ENCODE measurements around the gene ARID1B. TPM values are rescaled to one million over a fixed set of nuclear protein-coding genes. Genes with fewer than 3 reads are reported as not detected.
A peak's percentile ranks its signal among the peaks of the same experiment; 100 is the strongest.

Gene ARID1B
- total and polyA plus RNA-seq, 2 of the 13 experiments (the other 11 are each of a cell fraction or from before 2014, with no cell fraction given): 20.1 to 32.6 TPM

GRCh38 chr6:157096522-157096921 lies 319.3 kb downstream of the ARID1B start (continued):
- TF ChIP-seq, protein P1, sequence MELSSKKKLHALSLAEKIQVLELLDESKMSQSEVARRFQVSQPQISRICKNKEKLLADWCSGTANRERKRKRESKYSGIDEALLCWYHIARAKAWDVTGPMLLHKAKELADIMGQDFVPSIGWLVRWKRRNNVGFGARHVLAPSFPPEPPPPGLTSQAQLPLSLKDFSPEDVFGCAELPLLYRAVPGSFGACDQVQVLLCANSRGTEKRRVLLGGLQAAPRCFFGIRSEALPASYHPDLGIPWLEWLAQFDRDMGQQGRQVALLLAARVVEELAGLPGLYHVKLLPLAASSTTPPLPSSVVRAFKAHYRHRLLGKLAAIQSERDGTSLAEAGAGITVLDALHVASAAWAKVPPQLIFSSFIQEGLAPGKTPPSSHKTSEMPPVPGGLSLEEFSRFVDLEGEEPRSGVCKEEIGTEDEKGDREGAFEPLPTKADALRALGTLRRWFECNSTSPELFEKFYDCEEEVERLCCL (CRISPR knock-in tag; IDR thresholded peaks at IDR 0.05; ENCODE audit: borderline replicate concordance): no peak
- TF ChIP-seq, protein P2, sequence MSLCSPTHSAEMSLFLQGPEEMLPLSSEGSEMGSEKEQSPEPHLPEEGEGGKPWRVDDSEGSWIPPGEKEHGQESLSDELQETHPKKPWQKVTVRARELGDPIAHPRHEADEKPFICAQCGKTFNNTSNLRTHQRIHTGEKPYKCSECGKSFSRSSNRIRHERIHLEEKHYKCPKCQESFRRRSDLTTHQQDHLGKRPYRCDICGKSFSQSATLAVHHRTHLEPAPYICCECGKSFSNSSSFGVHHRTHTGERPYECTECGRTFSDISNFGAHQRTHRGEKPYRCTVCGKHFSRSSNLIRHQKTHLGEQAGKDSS (CRISPR knock-in tag; IDR thresholded peaks at IDR 0.05; ENCODE audit: borderline replicate concordance, low read depth): no peak
- peak; percentile 43 for TF ChIP-seq PAXIP1 (CRISPR knock-in tag; conservative IDR thresholded peaks at IDR 0.05)
- TF ChIP-seq MBD4 (IDR thresholded peaks at IDR 0.05; ENCODE audit: borderline replicate concordance, low read length): no peak
- TF ChIP-seq, protein P3, sequence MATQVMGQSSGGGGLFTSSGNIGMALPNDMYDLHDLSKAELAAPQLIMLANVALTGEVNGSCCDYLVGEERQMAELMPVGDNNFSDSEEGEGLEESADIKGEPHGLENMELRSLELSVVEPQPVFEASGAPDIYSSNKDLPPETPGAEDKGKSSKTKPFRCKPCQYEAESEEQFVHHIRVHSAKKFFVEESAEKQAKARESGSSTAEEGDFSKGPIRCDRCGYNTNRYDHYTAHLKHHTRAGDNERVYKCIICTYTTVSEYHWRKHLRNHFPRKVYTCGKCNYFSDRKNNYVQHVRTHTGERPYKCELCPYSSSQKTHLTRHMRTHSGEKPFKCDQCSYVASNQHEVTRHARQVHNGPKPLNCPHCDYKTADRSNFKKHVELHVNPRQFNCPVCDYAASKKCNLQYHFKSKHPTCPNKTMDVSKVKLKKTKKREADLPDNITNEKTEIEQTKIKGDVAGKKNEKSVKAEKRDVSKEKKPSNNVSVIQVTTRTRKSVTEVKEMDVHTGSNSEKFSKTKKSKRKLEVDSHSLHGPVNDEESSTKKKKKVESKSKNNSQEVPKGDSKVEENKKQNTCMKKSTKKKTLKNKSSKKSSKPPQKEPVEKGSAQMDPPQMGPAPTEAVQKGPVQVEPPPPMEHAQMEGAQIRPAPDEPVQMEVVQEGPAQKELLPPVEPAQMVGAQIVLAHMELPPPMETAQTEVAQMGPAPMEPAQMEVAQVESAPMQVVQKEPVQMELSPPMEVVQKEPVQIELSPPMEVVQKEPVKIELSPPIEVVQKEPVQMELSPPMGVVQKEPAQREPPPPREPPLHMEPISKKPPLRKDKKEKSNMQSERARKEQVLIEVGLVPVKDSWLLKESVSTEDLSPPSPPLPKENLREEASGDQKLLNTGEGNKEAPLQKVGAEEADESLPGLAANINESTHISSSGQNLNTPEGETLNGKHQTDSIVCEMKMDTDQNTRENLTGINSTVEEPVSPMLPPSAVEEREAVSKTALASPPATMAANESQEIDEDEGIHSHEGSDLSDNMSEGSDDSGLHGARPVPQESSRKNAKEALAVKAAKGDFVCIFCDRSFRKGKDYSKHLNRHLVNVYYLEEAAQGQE (IDR thresholded peaks at IDR 0.05; ENCODE audit: borderline replicate concordance in 1 of 2, low read depth in 1 of 2, low read length in 2 of 2): 0 out of 4 replicates have a peak, but pooled peaks of 1 of the 2 experiments have one; percentile 23
- TF ChIP-seq CBX5 (CRISPR knock-in tag; IDR thresholded peaks at IDR 0.05; ENCODE audit: borderline replicate concordance): no peak
- TF ChIP-seq TARDBP (CRISPR knock-in tag; IDR thresholded peaks at IDR 0.05): 0 out of 2 replicates have a peak, but pooled peaks have one; percentile 50
- no peak for TF ChIP-seq ZNF430 (CRISPR knock-in tag; IDR thresholded peaks at IDR 0.05)
- TF ChIP-seq, protein P4, sequence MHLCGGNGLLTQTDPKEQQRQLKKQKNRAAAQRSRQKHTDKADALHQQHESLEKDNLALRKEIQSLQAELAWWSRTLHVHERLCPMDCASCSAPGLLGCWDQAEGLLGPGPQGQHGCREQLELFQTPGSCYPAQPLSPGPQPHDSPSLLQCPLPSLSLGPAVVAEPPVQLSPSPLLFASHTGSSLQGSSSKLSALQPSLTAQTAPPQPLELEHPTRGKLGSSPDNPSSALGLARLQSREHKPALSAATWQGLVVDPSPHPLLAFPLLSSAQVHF (CRISPR knock-in tag; IDR thresholded peaks at IDR 0.05): no peak
- peak; percentile 80 for TF ChIP-seq ZSCAN29 (CRISPR knock-in tag; conservative IDR thresholded peaks at IDR 0.05)
- no peak for TF ChIP-seq HOXA5 (CRISPR knock-in tag; IDR thresholded peaks at IDR 0.05)
- TF ChIP-seq ZNF281 (CRISPR knock-in tag; IDR thresholded peaks at IDR 0.05; ENCODE audit: borderline replicate concordance): no peak
- TF ChIP-seq ZBTB7A (CRISPR knock-in tag; IDR thresholded peaks at IDR 0.05): peak; percentile 44; the same call in 1 of the 2 replicates
- TF ChIP-seq EEA1 (CRISPR knock-in tag; IDR thresholded peaks at IDR 0.05; ENCODE audit: borderline replicate concordance): no peak
- TF ChIP-seq ZNF350 (CRISPR knock-in tag; IDR thresholded peaks at IDR 0.05; ENCODE audit: borderline replicate concordance, low read depth): 0 out of 2 replicates have a peak, but pooled peaks have one; percentile 49
- TF ChIP-seq ZNF720 (CRISPR knock-in tag; IDR thresholded peaks at IDR 0.05): no peak
